GM13976 (cell line): ENCODE measurements around the gene TCEANC.
"Not testable (repeated sequence)": the region's sequence is repeated elsewhere in the genome, so short reads cannot be mapped to it uniquely, and the experiment has no call there.

Experiments used
- DNase-seq: peaks from one replicate; pipeline ENCODE4 v3.0.0; 2012; ENCODE audit warnings: low spot score
- CTCF ChIP-seq: IDR thresholded peaks from 2 replicates; pipeline ENCODE4 v1.5.1; 2012; ENCODE audit warnings: borderline replicate concordance, mild to moderate bottlenecking; ENCODE audit not compliant: insufficient read depth; ENCODE audit errors: extremely low read depth, missing control alignments, control extremely low read depth
- in situ Hi-C: fragments of 300-500 bp; cut with MboI; formaldehyde crosslinking; loops from one replicate; pipeline ENCODE4 v1.12.0; 2022; ENCODE audit warnings: low sequenced_read_pairs, mixed read lengths, inconsistent platforms; ENCODE audit not compliant: unreplicated experiment

TCEANC gene

GRCh38 chrX:13646154-13646549 lies 6.8 kb upstream of the TCEANC start:
- peak; percentile 35 for DNase-seq
- peak; percentile 76 for TF ChIP-seq CTCF
- in situ Hi-C loops: no loop called here

DNA sequence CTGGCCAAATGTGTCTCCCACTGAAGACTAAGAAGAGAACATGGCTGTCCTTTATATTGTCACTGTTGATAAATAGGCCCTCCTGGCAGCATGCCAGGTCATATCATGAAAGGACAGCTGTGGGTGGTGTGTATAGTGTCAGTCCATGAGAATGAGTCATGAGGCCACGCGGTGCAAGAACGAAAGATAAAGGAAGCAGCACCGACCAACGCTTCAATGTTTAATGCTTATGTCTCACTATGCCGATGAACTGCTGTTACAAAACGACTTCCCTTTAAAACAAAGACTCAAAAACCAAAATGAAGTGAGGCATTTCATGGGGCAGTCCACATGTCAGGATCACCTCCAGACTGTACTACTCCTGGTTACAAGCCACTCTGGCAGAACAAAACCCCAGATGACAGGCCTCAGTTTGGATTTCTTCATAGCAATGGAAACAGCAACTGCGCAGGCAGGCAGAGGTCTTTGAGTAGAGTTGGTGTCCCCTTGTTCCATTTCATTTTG lies 5.2 kb upstream of the TCEANC start:
- DNase-seq: no peak
- in situ Hi-C loops: no loop called here
- no peak for TF ChIP-seq CTCF

DNA sequence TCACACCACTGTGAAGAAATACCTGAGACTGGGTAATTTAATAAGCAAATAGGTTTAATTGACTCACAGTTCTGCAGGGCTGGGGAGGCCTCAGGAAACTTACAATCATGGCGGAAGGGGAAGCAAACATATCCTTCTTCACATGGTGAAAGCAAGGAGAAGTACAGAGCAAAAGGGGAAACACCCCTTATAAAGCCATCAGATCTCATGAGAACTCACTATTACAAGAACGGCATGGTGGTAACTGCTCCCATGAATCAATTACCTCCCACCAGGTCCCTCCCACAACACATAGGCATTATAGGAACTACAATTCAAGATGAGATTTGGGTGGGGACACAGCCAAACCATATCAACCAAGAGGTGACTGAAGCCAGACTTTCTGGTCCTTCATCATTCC lies 4.6 kb upstream of the TCEANC start:
- in situ Hi-C loops, DNase-seq: not testable (repeated sequence)

DNA sequence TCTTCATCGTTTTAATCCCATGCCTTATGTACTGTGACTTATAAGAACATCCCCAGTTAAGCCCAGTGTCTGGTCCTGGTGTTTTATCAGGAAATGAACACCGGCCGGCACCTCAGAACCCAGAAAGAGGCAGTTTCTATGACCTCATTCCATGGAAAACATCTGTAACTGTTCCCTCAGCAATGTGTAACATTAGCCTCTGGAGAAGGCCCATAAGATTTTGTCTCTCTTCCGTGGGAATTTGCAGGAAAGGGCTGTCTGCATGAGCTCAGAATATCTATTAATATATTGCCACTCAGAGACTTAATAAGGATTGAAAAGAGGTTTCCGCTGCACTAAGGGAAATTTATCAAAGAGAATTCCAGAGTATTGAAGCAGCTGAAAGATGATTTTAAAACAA lies 3.1 kb upstream of the TCEANC start:
- in situ Hi-C loops: loop anchor here (25.0 kb wide), 1 partner anchor 563 kb away; no protein-coding TSS in a partner anchor

DNA sequence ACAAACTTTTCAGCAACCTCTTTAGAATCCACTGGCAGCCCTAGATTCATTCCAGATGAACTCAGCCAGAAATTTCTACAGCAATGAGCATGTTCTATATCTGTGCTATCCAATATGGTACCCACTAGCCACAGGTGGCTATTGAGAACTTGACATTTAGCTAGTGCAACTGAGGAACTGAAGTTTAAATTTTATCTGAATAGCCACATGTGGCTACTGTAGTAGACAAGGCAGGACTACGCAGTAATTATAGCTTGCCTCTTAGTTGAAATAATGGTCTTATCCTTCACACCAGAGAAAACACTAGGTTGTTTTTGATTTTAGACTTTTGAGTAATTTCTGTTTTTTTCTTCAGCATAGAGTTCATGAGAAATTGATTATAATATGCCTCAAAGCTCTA lies 2.6 kb upstream of the TCEANC start:
- no peak for DNase-seq
- TF ChIP-seq CTCF: no peak
- in situ Hi-C loops: loop anchor here (25.0 kb wide), 1 partner anchor 563 kb away; no protein-coding TSS in a partner anchor

More for the DNA sequence above, 3.1 kb upstream of the TCEANC start:
- no peak for TF ChIP-seq CTCF
- DNase-seq: no peak

DNA sequence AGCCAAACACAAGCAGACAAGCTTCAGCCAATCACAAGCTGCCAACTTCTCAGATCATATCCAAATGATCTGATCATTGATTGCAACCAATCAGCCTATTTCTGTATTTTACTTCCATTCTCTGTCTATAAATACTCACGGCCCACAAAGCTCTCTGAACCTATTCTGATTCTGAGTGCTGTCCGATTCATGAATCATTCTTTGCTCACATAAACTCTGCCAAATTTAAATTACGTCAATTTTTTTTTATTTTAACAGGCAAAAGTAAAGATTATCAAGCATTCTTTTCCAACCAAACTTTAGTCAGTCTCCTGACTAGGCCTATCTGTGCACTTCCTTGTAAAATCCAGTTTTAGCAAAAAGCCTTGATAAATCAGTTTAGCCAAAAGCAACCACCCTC lies 1.8 kb upstream of the TCEANC start:
- in situ Hi-C loops: loop anchor here (25.0 kb wide), 1 partner anchor 564 kb away; no protein-coding TSS in a partner anchor
- no peak for TF ChIP-seq CTCF

DNA sequence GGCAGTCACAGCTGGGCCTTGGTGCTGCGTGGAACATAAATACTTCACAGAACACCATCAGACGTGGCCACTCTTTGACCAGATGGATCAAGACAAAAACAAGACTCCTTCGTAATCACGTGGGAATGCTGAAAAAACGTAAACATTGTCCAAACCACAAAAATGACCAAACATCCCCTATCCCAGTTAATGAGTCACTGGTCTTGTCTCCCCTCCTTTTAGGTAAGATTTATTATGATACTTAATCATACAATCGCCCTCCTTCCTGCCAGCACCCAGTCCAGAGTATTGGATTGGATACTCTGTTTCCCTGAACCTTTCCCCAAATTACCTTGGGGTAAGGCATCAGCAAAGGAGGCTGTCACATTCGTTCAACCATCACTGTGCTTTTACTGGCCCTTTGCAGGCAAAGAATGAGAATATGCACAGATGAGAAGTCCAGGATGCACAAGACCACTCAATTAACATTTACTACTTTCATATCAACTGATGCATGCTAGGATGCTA lies 601 bp upstream of the TCEANC start:
- no peak for DNase-seq
- in situ Hi-C loops: loop anchor here (25.0 kb wide), 1 partner anchor 565 kb away; no protein-coding TSS in a partner anchor
- TF ChIP-seq CTCF: no peak

More for the DNA sequence above, 1.8 kb upstream of the TCEANC start:
- no peak for DNase-seq
